Measurements from ENCODE around the gene TRIM13. TPM values are rescaled to one million over a fixed set of nuclear protein-coding genes. Genes with fewer than 3 reads are reported as not detected.
A peak's percentile ranks its signal among the peaks of the same experiment; 100 is the strongest.

TRIM13 gene
- total and polyA plus RNA-seq, 2 donors (not counting 1 experiment from before 2014, with no cell fraction given), result 21.1 to 24.4 TPM

DNA sequence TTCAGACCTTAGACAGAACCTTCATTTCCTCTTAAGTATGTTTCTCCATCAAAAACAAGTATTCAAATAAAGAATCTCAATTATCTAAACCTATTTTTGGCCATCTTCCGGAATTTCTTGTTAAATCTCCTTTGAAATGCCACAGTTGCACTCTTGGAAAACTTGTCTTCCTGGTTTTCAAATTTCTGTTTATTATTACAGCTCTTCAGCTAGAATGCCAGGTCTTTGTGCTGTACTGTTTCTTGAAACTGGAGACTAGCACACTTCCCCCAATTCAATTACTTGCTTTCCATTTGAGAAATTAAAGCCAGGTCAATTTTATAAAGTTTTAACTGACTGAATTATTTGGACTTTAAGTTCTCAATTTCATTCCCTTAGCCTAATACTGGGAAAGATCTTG is 28.6 kb downstream of the TRIM13 start:
- no peak for TF ChIP-seq CTCF (conservative IDR thresholded peaks at IDR 0.05 in 1 of 2, IDR thresholded peaks at IDR 0.05 in 1 of 2; ENCODE audit: low read depth in 1 of 2, low read length in 2 of 2)
- no peak for TF ChIP-seq EZH2 (IDR thresholded peaks at IDR 0.05; ENCODE audit: low read length, missing control alignments)
- Histone ChIP-seq H3K4me3 (replicated peaks in 1 of 4; ENCODE audit: control extremely low read depth in 1 of 4, insufficient read depth in 1 of 4, low read depth in 3 of 4, low read length in 4 of 4) (no peak overlapping the region), H3K79me2 (ENCODE audit: control insufficient read depth, insufficient read depth, low read length) (no peaks in the 10 kb centered on the region), H3K4me1 (ENCODE audit: control insufficient read depth, extremely low read depth, insufficient read depth, low read length) (no peaks in the 10 kb centered on the region), H3K9me3 (ENCODE audit: control insufficient read depth, insufficient read depth, low read depth, low read length) (no peaks in the 10 kb centered on the region), H3K27ac (ENCODE audit: insufficient read depth, low read length) (no peak overlapping the region), H3K36me3 (ENCODE audit: control insufficient read depth, insufficient read depth, low read length) (peaks cover 5% of the 10 kb centered on the region), H2AFZ (ENCODE audit: low read length) (no peak overlapping the region), H3K9ac (ENCODE audit: insufficient read depth, low read length) (no peak overlapping the region), H3K27me3 (ENCODE audit: control insufficient read depth, insufficient read depth, low read length) (no peaks in the 10 kb centered on the region), H3K4me2 (ENCODE audit: extremely low read depth, insufficient read depth, low read length) (no peak overlapping the region), H4K20me1 (ENCODE audit: control insufficient read depth, extremely low read depth, insufficient read depth, low read length) (no peaks in the 10 kb centered on the region)
- peak in 1 of 2 donors; percentile 15 for DNase-seq (ENCODE audit: low read depth in 2 of 2)

DNA sequence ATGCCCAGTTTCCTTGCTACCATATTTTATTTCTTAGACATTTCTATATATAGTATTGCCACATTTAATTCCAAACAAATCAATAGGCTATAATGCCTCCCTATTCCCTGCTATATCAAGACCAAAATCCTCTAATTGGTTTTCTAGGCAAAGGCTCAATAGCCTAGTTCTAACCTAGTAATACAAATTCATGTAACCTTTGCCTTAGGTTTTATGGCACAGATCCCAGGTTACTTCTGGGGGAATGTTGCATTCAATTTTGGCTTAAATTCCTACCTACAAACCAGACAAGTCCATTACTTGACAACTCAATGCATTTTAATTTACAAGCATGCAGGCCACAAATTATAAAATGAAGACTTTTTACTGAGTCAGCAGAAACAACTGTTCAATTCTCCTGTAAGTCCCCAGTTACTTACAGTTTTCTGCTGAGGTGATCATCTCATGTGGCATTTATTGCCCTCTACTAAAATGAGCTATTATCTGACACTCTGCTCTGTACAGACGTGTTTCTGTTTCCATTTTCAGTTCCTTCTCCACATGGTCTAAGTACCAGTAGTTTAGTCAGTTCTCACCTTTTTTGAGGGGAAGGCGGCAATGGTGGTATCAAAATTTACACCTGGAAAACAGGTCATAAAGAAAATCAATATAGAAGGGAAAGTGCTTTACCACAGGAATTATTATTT is 30.1 kb downstream of the TRIM13 start:
- H3K27ac ChIP-seq (ENCODE audit: insufficient read depth, low read length), result no peak overlapping the region
- H3K9ac ChIP-seq (ENCODE audit: insufficient read depth, low read length), result no peak overlapping the region
- H3K4me3 ChIP-seq (replicated peaks in 1 of 4; ENCODE audit: control extremely low read depth in 1 of 4, insufficient read depth in 1 of 4, low read depth in 3 of 4, low read length in 4 of 4), result no peak overlapping the region
- no peaks in the 10 kb centered on the region for H3K27me3 ChIP-seq (ENCODE audit: control insufficient read depth, insufficient read depth, low read length)
- H3K4me2 ChIP-seq (ENCODE audit: extremely low read depth, insufficient read depth, low read length), result no peak overlapping the region
- TF ChIP-seq CTCF (conservative IDR thresholded peaks at IDR 0.05 in 1 of 2, IDR thresholded peaks at IDR 0.05 in 1 of 2; ENCODE audit: low read depth in 1 of 2, low read length in 2 of 2) (no peak), EZH2 (IDR thresholded peaks at IDR 0.05; ENCODE audit: low read length, missing control alignments) (no peak)
- H3K4me1 ChIP-seq (ENCODE audit: control insufficient read depth, extremely low read depth, insufficient read depth, low read length), result no peaks in the 10 kb centered on the region
- no peaks in the 10 kb centered on the region for H3K9me3 ChIP-seq (ENCODE audit: control insufficient read depth, insufficient read depth, low read depth, low read length)
- no peaks in the 10 kb centered on the region for H4K20me1 ChIP-seq (ENCODE audit: control insufficient read depth, extremely low read depth, insufficient read depth, low read length)
- H3K79me2 ChIP-seq (ENCODE audit: control insufficient read depth, insufficient read depth, low read length), result no peaks in the 10 kb centered on the region
- peaks cover 5% of the 10 kb centered on the region for H3K36me3 ChIP-seq (ENCODE audit: control insufficient read depth, insufficient read depth, low read length)
- no peak overlapping the region for H2AFZ ChIP-seq (ENCODE audit: low read length)
- DNase-seq (ENCODE audit: low read depth in 2 of 2), result no peak

DNA sequence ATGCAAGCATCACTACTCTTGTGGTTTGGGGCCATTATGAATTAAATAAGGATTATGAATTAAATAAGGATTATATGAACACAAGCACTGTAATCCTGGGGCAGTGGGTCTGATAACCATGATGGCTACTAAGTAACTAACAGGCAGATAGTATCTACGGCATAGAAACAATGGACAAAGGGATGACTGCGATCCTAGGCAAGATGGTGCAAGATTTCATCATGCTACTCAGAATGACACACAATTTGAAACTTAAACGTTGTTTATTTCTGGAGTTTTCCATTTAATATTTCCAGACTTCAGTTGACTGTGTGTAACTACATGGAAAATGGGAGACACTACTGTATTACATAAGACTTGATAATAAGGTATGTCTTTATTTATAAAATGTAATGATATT is 33.5 kb downstream of the TRIM13 start:
- no peaks in the 10 kb centered on the region for H4K20me1 ChIP-seq (ENCODE audit: control insufficient read depth, extremely low read depth, insufficient read depth, low read length)
- H3K27me3 ChIP-seq (ENCODE audit: control insufficient read depth, insufficient read depth, low read length), result no peaks in the 10 kb centered on the region
- H3K9ac ChIP-seq (ENCODE audit: insufficient read depth, low read length), result no peak overlapping the region
- no peaks in the 10 kb centered on the region for H3K79me2 ChIP-seq (ENCODE audit: control insufficient read depth, insufficient read depth, low read length)
- TF ChIP-seq CTCF (conservative IDR thresholded peaks at IDR 0.05 in 1 of 2, IDR thresholded peaks at IDR 0.05 in 1 of 2; ENCODE audit: low read depth in 1 of 2, low read length in 2 of 2), result no peak
- no peak for TF ChIP-seq EZH2 (IDR thresholded peaks at IDR 0.05; ENCODE audit: low read length, missing control alignments)
- H3K27ac ChIP-seq (ENCODE audit: insufficient read depth, low read length), result no peak overlapping the region
- no peak overlapping the region for H3K4me3 ChIP-seq (replicated peaks in 1 of 4; ENCODE audit: control extremely low read depth in 1 of 4, insufficient read depth in 1 of 4, low read depth in 3 of 4, low read length in 4 of 4)
- no peak overlapping the region for H2AFZ ChIP-seq (ENCODE audit: low read length)
- no peak overlapping the region for H3K4me2 ChIP-seq (ENCODE audit: extremely low read depth, insufficient read depth, low read length)
- H3K36me3 ChIP-seq (ENCODE audit: control insufficient read depth, insufficient read depth, low read length), result no peaks in the 10 kb centered on the region
- DNase-seq (ENCODE audit: low read depth in 2 of 2), result no peak
- H3K4me1 ChIP-seq (ENCODE audit: control insufficient read depth, extremely low read depth, insufficient read depth, low read length), result peaks cover 2% of the 10 kb centered on the region
- H3K9me3 ChIP-seq (ENCODE audit: control insufficient read depth, insufficient read depth, low read depth, low read length), result no peaks in the 10 kb centered on the region

All from fibroblast of lung (primary cell).